GM21367 (cell line): ENCODE data around the gene TNFSF13.

Experiments
- ATAC-seq: cut with Tn5 transposase; IDR thresholded peaks from one replicate; pipeline ENCODE4 v1.9.1; 2021; ENCODE audit not compliant: unreplicated experiment

TNFSF13 gene, protein sequence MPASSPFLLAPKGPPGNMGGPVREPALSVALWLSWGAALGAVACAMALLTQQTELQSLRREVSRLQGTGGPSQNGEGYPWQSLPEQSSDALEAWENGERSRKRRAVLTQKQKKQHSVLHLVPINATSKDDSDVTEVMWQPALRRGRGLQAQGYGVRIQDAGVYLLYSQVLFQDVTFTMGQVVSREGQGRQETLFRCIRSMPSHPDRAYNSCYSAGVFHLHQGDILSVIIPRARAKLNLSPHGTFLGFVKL

GRCh38 chr17:7558544-7559319, at the start of gene TNFSF13:
TSS of gene TNFSF13 (plus strand) at chr17:7558750. CDS start at chr17:7559040, 290 bp downstream.
- ATAC-seq, result no peak

DNA sequence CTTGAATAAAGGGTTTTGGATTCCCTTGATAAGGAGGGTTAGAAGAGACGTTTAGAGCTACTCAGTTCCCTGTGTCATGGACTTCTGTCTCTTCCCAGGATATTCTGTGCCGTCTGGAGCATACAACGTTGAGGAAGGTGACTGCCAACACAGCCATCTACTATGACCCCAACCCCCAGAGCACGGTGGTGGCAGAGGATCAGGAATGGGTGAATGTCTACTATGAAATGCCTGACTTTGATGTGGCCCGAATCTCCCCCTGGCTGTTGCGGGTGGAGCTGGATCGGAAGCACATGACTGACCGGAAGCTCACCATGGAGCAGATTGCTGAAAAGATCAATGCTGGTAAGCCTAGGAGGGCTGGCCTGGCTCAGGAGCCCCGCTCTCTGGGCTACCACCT, 49.7 kb upstream of the TNFSF13 start:
- ATAC-seq, result no peak

DNA sequence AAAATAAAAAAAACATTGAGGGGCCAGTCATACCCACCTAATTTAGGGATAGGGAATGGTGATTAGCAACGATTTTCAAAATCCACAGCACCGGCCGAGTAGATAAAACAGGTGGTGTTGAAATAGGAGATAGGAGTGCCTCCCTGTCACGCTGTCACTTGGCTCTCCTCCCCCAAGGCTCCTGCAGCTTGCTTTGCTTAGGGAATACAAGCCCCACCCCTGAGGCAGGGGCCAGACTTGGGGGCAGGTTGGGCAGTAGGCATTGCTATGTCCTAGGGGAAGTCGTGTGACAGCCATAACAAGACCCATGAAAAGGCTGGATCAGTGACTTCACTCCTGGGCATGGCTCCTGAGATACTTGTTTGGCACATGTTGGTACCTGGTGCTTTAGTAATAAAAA, 48.6 kb upstream of the TNFSF13 start:
- no peak for ATAC-seq

DNA sequence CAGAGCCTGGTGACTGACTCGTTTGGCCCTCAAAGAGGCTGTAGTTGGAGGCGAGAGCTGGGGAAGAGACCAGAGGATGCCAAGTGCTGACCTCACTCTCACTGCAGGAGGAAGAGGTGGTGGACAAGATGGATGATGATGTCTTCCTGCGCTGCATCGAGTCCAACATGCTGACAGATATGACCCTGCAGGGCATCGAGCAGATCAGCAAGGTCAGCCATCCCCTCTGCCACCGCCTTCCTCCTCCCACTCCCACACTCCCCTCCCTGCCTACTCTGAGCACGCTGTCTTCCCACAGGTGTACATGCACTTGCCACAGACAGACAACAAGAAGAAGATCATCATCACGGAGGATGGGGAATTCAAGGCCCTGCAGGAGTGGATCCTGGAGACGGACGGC, 47.4 kb upstream of the TNFSF13 start:
- no peak for ATAC-seq

GRCh38 chr17:7512105-7512504, 46.4 kb upstream of the TNFSF13 start:
- ATAC-seq, result no peak

DNA sequence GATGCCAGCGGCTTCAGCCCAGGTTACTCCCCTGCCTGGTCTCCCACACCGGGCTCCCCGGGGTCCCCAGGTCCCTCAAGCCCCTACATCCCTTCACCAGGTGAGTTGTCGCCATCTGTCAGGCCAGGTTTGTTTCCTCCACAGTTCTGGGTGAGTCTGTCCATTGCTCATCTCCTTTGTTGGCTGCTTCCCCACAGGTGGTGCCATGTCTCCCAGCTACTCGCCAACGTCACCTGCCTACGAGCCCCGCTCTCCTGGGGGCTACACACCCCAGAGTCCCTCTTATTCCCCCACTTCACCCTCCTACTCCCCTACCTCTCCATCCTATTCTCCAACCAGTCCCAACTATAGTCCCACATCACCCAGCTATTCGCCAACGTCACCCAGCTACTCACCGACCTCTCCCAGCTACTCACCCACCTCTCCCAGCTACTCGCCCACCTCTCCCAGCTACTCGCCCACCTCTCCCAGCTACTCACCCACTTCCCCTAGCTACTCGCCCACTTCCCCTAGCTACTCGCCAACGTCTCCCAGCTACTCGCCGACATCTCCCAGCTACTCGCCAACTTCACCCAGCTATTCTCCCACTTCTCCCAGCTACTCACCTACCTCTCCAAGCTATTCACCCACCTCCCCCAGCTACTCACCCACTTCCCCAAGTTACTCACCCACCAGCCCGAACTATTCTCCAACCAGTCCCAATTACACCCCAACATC, 45.6 kb upstream of the TNFSF13 start:
- no peak for ATAC-seq

GRCh38 chr17:7513850-7514419, 44.6 kb upstream of the TNFSF13 start:
- no peak for ATAC-seq

- no peak for ATAC-seq
These were observed 42.5 kb upstream of the TNFSF13 start for GRCh38 chr17:7515911-7516610.

GRCh38 chr17:7523033-7523432, 35.5 kb upstream of the TNFSF13 start:
- no peak for ATAC-seq

DNA sequence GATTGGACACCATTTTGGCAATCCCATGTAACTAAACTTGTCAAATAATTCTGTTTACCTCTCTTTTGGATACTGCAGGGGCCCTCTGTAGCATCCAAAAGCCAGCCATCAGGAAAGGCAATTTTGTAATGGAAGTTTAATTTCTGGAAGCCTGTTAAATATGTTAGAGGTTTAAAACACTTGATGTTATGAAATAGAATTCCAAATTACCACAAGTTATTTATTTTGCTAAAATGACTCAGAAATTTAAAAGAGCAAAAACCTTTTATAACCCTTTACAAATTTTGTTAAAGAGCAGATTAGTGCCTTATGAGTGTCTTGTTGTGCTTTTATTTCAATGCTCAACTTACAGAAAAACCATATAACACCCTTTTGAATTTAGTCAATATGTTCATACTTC, 29.7 kb upstream of the TNFSF13 start:
- no peak for ATAC-seq

DNA sequence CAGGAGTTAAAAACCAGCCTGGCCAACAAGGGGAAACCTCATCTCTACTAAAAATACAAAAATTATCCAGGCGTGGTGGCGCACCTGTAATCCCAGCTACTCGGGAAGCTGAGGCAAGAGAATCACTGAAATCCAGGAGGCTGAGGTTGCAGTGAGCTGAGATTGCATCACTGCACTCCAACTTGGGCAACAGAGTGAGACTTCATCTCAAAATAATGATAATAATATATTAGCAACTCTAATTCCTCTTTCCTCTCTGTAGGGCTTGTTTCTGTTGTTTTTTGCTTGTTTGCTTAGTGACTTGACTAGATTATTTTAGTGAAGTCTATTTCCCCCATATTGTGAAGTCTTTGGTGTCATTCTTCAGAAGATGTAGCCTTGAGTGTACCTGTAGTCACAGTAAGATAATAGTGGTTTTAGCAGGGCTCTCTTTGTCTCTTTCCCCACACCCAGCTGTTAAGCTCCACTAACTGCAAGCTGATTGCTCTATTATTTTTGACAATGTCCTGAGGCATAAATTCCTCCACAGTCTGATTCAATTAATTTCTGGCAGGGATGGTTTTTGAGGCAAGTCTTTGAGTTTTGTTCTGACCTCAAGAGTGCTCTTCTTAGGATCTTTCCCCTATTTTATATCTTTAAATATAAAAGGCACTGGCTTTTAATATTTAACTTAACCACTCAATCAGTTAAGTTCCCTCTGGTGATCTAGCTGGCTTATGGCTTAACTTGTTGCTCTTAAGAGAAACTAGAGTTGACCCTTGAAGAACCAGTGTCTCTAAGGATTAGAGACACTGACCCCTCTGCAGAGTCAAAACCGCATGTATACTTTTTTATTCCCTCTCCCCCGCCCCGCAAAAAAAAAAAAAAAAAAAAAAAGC, 28.3 kb upstream of the TNFSF13 start:
- ATAC-seq, result no peak

DNA sequence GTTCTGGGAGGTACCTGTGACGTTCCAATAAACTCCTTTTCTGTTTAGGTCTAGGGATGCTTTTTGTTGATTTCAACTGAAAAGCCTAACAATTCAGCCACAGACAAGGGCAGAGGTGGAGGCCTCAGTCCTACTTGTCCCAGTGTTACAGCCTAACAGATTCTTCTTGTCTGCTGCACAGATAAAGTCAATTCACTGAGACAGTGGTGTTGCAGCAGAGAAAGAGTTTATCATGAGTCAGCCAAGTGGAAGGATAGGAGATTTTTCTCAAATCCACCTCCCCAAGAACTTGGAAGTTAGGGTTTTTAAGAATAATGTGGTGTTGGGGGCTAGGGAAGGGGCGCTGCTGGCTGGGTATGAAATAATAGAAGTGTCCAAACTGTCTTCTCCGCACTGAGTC, 20.5 kb upstream of the TNFSF13 start:
- ATAC-seq, result no peak

- no peak for ATAC-seq
These were observed 19.5 kb upstream of the TNFSF13 start for GRCh38 chr17:7538891-7539545.

DNA sequence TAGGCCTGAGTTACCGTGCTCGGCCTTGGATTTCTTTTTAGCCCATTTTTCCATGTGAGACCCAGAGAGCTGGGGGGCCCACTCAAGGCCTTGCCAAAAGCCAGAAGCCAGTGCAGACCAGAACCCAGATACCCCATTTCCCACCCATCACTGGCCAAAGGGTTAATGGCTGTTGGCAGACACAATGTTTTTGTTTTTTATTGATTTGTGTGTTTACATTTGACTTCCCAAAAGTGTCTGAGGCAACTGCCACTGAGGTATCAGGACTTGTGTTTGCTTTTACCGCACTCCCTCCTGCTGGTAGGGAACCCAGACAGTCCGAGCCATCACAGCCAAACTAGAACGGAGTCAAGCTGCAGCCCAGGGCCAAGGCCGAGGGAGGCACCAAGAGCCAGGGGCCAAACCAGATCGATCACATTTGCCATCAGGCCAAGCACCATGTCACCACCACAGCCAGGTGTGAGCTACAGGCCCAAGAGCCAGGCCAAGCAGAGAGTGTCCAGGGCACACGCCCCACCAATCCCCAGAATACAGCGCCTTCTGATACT, 17.4 kb upstream of the TNFSF13 start:
- ATAC-seq, result no peak

GRCh38 chr17:7544911-7545310, 13.6 kb upstream of the TNFSF13 start:
- ATAC-seq, result no peak

DNA sequence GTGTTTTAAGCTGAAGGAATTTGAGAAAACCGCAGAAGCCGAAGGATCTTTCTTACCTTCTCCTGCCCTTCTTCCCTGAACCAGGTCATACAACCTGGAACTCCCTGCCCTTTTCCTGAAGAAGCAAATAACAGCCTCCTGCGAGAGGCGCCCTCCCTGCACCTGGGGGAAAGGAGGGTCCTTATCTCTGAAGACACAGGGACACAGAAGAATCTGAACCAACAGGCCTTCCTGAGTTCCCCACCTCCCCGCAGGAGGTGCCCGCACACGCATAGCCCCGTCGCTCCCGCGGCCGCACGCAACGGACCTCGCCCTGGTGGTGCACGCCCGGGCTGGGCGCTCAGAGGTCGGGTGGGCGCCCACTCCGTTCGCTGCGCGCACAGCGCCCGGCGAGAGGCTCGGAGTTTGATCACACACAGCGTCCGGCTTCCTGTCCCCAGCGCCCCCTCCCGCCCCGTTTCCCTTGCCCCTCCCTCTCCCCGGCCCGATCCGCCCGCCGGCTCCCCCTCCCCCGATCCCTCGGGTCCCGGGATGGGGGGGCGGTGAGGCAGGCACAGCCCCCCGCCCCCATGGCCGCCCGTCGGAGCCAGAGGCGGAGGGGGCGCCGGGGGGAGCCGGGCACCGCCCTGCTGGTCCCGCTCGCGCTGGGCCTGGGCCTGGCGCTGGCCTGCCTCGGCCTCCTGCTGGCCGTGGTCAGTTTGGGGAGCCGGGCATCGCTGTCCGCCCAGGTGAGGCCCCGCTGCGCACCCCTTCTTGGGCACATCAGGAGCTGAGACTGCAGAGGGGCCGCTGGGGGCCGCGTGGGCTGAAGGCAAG, 9.8 kb upstream of the TNFSF13 start, which contains the start of gene TNFSF12:
Gene TNFSF12 (plus strand): TSS at position 474 of the 816 bp plus-strand sequence. CDS start 96 bp downstream, at position 570.
- ATAC-seq, result no peak

DNA sequence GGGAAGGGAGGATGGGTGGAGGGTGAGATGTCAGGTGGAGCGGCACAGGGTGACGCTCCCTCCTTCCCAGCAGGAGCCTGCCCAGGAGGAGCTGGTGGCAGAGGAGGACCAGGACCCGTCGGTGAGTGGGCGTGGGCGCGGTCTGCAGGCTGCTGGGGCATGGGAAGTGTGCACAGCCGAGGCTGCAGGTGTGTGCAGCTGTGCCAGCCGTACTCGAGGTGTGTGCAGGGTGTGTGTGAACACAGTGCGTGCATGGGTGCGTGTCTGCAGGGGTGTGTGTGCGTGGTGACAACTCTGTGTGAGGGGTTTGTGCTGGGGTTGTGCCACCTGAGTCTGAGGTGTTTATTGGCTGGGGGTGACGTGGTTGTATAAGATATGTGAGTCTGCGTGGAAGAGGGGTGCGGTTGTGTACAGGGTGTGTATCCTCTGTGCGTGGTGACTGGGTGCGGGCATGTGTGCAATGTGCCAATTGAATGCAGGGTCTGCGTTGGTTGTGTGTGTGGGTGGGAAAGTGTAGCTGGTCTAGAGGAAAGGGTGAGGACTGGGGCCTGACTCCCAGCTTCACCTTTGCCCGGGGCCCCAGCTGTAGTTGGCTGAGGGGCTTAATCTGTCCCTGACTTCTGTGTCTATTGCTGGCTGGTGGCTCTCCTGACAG, 9.0 kb upstream of the TNFSF13 start:
- no peak for ATAC-seq

- no peak for ATAC-seq
These were observed 8.2 kb upstream of the TNFSF13 start for GRCh38 chr17:7550344-7550743.
